IPS-18c (cell line): ENCODE data around the gene CALD1.

Experiments
- H3K4me3 ChIP-seq: 2 replicates; pipeline ENCODE4 v1.7.0; 2013; ENCODE audit warnings: low read depth, mild to moderate bottlenecking, low read length, moderate library complexity; ENCODE audit not compliant: insufficient read depth
- H3K9me3 ChIP-seq: one replicate; pipeline ENCODE4 v1.6.1; 2013; ENCODE audit warnings: mild to moderate bottlenecking, low read length, moderate library complexity; ENCODE audit not compliant: control insufficient read depth, insufficient read depth

CALD1 gene

GRCh38 chr7:134752006-134752760, 27.3 kb upstream of the CALD1 start:
- Histone ChIP-seq H3K9me3 (no peaks in the 10 kb centered on the region), H3K4me3 (no peak overlapping the region)

DNA sequence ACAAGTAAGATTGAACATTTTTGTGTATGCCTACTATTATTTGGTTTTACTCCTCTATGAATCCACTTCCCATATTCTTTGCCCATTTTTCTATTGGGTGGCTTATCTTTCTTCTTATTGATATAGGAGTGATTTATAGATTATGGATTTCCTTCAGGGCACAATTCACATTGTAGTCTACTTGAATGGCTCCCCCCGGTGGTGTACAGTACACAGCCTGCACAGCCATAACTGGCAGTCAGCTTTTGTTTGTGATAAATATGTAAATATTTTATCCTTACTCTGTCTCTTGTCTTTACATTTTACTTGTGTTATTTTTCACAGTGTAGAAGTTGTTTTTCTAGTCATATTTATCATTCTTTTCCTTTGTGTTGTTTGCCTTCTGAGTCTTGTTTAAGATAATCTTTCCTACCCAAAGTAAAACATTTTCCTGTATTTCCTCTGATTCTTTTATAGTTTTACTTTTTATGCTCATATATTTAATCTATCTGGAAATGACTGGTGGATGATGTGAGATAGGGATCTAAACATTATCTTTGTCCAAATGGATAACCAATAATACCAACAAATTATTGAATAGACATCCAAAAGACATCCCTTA, 23.9 kb upstream of the CALD1 start:
- no peaks in the 10 kb centered on the region for H3K9me3 ChIP-seq
- H3K4me3 ChIP-seq: no peak overlapping the region

GRCh38 chr7:134757938-134758337, 21.5 kb upstream of the CALD1 start:
- no peaks in the 10 kb centered on the region for H3K9me3 ChIP-seq
- no peak overlapping the region for H3K4me3 ChIP-seq

DNA sequence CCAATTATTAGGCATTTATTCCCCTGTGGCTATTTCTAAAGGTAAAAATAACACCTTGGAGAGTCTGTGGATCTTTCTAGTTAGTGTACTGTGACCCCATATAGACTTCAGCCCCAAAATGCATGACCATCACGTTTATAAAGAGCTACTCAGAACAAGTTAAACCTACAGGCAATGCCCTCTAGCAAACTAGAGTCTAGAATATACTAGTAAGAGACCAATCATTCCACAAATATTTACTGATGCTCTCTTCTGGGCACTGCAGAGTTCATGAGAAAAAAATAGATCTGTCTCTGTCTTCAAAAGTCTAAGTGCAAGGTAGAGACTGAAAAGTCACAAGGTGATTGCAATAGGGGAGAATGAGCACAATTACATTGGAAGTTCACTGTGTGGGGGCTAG, 20.5 kb upstream of the CALD1 start:
- Histone ChIP-seq H3K4me3 (no peak overlapping the region), H3K9me3 (no peaks in the 10 kb centered on the region)

- H3K4me3 ChIP-seq: no peak overlapping the region
- no peaks in the 10 kb centered on the region for H3K9me3 ChIP-seq
Observed at GRCh38 chr7:134761266-134761665, 18.2 kb upstream of the CALD1 start.

DNA sequence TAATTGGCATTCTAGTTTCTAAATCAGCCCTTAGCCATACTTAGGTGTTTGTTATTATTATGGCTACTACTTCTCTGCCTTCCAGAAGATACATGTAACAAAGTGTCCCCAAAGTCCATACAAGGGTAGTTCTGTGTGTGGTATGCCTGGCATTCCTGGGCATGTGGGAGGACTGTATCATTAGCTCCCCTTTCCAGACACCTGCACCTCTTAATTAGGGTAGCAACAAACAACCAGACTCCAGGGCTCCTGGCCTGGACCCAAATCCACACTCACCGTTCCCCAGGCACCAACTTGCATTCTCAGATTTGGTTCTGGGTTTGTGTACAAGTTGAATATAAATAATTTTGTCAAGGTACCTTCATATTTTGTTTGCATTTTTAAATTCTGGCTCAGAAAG, 15.5 kb upstream of the CALD1 start:
- Histone ChIP-seq H3K4me3 (no peak overlapping the region), H3K9me3 (no peaks in the 10 kb centered on the region)

GRCh38 chr7:134764365-134764764, 15.1 kb upstream of the CALD1 start:
- H3K9me3 ChIP-seq: no peaks in the 10 kb centered on the region
- H3K4me3 ChIP-seq: no peak overlapping the region

GRCh38 chr7:134766779-134767519, 12.5 kb upstream of the CALD1 start:
- Histone ChIP-seq H3K4me3 (no peak overlapping the region), H3K9me3 (no peaks in the 10 kb centered on the region)

DNA sequence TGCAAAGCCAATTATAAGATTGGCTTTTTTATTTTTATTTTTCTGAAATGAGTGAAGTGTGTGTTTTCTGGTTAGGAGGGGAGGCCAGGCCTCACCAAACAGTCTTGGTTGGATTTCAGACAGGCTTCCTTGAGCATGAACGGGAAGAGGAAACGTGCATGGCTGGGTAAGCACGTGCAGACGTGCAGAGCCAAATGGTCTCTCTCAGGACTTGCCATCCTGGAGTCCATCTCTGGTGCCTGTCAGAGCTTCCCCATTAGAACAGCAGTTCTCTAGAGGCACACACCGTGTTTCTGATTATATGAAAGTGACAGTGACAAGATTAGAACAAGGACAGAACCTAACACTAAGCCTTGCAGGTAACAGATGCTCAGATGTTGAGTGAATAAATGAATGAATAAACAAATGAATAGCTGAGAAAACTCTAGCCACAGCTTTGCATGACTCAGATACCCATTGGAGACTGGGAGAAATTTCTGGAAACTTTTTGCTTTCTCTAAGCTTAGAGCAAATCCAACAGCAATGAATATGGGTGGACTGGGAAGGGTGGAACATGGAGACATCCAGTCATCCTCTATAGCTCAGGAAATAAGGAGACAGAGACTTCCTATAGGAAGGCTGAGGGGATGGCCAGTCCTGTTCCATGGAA, 11.8 kb upstream of the CALD1 start:
- H3K4me3 ChIP-seq: no peak overlapping the region
- H3K9me3 ChIP-seq: no peaks in the 10 kb centered on the region

- no peak overlapping the region for H3K4me3 ChIP-seq
Observed at GRCh38 chr7:134768243-134768642, 11.2 kb upstream of the CALD1 start.

GRCh38 chr7:134770676-134771075, 8.8 kb upstream of the CALD1 start:
- H3K4me3 ChIP-seq: no peak overlapping the region
- H3K9me3 ChIP-seq: no peaks in the 10 kb centered on the region

More at GRCh38 chr7:134768243-134768642, 11.2 kb upstream of the CALD1 start:
- no peaks in the 10 kb centered on the region for H3K9me3 ChIP-seq

GRCh38 chr7:134771111-134771510, 8.3 kb upstream of the CALD1 start:
- Histone ChIP-seq H3K4me3 (no peak overlapping the region), H3K9me3 (no peaks in the 10 kb centered on the region)

DNA sequence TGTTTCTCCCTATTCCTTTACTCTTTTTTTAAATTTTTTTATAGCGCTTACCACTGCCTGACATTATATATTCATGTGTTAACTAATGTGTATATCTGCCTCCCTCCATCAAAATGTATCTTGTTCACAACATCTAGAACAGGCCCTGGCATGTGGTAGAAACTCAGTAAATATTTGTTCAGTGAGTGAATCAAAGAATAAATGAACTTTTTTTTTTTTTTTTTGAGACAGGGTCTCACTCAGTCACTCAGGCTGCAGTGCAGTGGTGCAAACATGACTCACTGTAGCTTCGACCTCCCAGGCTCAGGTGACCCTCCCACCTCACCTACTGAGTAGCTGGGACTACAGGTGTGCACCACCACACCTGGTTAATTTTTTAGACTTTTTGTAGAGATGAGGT, 7.5 kb upstream of the CALD1 start:
- Histone ChIP-seq H3K9me3 (no peaks in the 10 kb centered on the region), H3K4me3 (no peak overlapping the region)

DNA sequence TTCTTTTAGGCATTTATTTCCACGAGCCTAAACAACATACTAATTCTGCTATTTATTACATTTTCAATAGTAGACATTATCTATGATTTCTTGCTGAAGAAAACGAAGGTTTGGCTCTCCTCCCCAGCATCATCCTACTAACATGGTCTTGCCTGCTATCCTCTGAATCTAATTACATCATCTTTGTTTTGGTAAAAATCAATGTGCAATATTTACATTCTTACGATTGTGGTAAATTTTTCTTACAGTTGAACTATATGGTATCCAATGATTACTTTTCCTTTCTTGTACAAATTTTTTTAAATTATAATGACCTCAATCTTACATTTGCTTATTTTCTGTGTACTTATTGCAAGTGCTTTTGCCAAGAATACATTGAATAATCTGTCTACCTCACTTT, 7.0 kb upstream of the CALD1 start:
- no peak overlapping the region for H3K4me3 ChIP-seq
- H3K9me3 ChIP-seq: no peaks in the 10 kb centered on the region

GRCh38 chr7:134773164-134773563, 6.3 kb upstream of the CALD1 start:
- H3K9me3 ChIP-seq: no peaks in the 10 kb centered on the region
- no peak overlapping the region for H3K4me3 ChIP-seq

DNA sequence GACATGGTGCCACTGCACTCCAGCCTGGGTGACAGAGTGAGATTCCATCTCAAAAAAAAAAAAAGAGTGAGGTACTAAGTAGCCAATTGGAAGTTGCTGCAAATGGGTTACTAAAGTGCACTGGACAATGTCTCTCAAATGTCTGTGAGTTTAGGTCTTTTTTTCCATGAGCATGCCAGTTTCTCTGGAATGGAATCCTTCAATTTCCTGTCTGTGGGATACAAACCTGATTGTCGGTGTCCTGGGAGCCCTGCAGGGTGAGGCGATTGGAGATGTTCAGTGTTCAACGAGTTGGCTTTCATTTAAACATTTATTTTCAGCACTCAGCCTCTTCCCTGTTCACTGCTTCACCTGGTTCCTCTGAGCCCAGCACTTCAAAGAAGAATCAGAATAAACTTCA, 5.3 kb upstream of the CALD1 start:
- Histone ChIP-seq H3K4me3 (no peak overlapping the region), H3K9me3 (no peaks in the 10 kb centered on the region)

- H3K4me3 ChIP-seq: no peak overlapping the region
- H3K9me3 ChIP-seq: no peaks in the 10 kb centered on the region
Observed at GRCh38 chr7:134777470-134777869, 2.0 kb upstream of the CALD1 start.
